Vagina (tissue), 2 donors: Measurements from ENCODE around the gene PCNT. TPM values are rescaled to one million over a fixed set of nuclear protein-coding genes. Genes with fewer than 3 reads are reported as not detected.

Source experiments
- DNase-seq, 2 donors: peaks; one replicate each; pipeline ENCODE4 v3.0.0-alpha.2; 2017; ENCODE audit errors: extremely low spot score in 2 of 2
- H3K27ac ChIP-seq: fragments of 200-600 bp; sonication (generic); one replicate; pipeline ENCODE4 v1.5.1; 2019
- H3K27me3 ChIP-seq: fragments of 200-600 bp; sonication (generic); one replicate; pipeline ENCODE4 v1.5.1; 2019
- H3K36me3 ChIP-seq, 2 donors: fragments of 200-600 bp; sonication (generic); one replicate each; pipeline ENCODE4 v1.5.1; 2017 to 2019
- H3K4me1 ChIP-seq: fragments of 200-600 bp; sonication (generic); one replicate; pipeline ENCODE4 v1.5.1; 2019
- H3K4me3 ChIP-seq, 2 donors: fragments of 200-600 bp; sonication (generic); 1 replicate in 1 of 2; 2 replicates in 1 of 2; pipeline ENCODE4 v1.5.1; 2016 to 2019
- H3K9me3 ChIP-seq: fragments of 200-600 bp; sonication (generic); one replicate; pipeline ENCODE4 v1.5.1; 2019
- POLR2A ChIP-seq, 2 donors: fragments of 450-650 bp; IDR thresholded peaks; one replicate each; pipeline ENCODE4 v1.6.1; 2017; ENCODE audit warnings: antibody characterized with exemption in 2 of 2, mild to moderate bottlenecking in 2 of 2, moderate library complexity in 2 of 2
- POLR2AphosphoS5 ChIP-seq, 2 donors: sonication (generic); formaldehyde crosslinking; IDR thresholded peaks; one replicate each; pipeline ENCODE4 v1.9.0; 2017; ENCODE audit warnings: antibody characterized with exemption in 2 of 2, mild to moderate bottlenecking in 2 of 2, low read depth in 1 of 2; ENCODE audit not compliant: insufficient read depth in 1 of 2
- intact Hi-C: fragments of 100-400 bp; cut with DNase I; formaldehyde crosslinking; loops from one replicate; pipeline ENCODE4 v1.15.1; 2023
- total RNA-seq: library from RNA; depleted of rRNA; stranded (reverse); fragments of >200 nt; gene quantifications from one replicate; pipeline ENCODE4 v1.2.3, GENCODE V29; 2016
- TF ChIP-seq, protein P1 (sequence below), 3 experiments: fragments of 450-650 bp in 2 of 3; fragments of 200-600 bp in 1 of 3; sonication (generic) in 1 of 3; IDR thresholded peaks; one replicate each; pipeline ENCODE4 v1.5.1; 2017 to 2019; ENCODE audit warnings: antibody characterized with exemption in 3 of 3, mild to moderate bottlenecking in 2 of 3, moderate library complexity in 2 of 3

Gene PCNT
- total RNA-seq, 1 donor from 2014 or later, result 35.8 TPM

DNA sequence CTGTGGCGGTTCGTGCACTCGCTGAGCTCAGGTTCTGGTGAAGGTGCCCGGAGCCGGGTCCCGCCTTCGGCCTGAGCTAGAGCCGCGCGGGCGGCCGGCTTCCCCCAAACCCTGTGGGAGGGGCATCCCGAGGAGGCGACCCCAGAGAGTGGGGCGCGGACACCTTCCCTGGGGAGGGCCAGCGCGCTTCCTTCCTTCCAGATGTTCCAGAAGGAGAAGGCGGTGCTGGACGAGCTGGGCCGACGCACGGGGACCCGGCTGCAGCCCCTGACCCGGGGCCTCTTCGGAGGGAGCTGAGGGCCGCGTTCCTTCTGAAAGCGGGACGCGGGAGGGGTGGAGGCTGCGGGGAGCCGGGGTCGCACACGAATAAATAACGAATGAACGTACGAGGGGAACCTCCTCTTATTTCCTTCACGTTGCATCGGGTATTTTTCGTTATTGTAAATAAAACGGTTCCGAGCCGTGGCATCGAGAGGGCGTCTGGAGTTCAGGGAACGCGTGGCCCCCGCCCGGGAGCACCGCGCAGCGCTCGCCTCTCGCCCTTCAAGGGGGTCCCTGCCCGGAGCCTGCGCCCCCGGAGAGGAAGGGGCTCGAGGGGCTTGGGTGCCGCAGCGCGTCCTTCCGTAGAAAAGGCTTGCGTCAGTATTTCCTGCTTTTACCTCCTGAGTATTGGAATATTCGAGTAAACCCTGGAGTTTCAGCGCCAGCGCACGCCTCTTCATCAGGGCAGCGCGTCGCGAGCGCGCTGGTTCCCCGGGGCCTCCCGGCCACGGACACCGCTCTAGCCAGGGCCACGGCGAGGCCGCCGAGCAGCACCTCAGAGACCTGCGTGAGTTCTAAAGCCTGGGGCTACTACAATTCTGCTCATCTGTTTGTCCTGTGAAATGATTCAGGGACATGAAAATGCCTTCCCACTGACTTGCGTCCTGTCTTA, 26.4 kb upstream of the PCNT start:
- Histone ChIP-seq H3K27ac (peak overlapping the region; percentile 71), H3K4me3 (peak overlapping the region; percentile 40 to 43), H3K4me1 (peaks cover 29% of the 10 kb centered on the region), H3K27me3 (no peaks in the 10 kb centered on the region), H3K36me3 (no peaks in the 10 kb centered on the region), H3K9me3 (no peaks in the 10 kb centered on the region)
- DNase-seq, result no peak
- TF ChIP-seq POLR2AphosphoS5 (IDR thresholded peaks at IDR 0.05; ENCODE audit: insufficient read depth in 1 of 2, low read depth in 1 of 2), result peak in 1 of 2 donors; percentile 49
- TF ChIP-seq, protein P1, sequence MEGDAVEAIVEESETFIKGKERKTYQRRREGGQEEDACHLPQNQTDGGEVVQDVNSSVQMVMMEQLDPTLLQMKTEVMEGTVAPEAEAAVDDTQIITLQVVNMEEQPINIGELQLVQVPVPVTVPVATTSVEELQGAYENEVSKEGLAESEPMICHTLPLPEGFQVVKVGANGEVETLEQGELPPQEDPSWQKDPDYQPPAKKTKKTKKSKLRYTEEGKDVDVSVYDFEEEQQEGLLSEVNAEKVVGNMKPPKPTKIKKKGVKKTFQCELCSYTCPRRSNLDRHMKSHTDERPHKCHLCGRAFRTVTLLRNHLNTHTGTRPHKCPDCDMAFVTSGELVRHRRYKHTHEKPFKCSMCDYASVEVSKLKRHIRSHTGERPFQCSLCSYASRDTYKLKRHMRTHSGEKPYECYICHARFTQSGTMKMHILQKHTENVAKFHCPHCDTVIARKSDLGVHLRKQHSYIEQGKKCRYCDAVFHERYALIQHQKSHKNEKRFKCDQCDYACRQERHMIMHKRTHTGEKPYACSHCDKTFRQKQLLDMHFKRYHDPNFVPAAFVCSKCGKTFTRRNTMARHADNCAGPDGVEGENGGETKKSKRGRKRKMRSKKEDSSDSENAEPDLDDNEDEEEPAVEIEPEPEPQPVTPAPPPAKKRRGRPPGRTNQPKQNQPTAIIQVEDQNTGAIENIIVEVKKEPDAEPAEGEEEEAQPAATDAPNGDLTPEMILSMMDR (IDR thresholded peaks at IDR 0.05), result no peak
- no peak for TF ChIP-seq POLR2A (IDR thresholded peaks at IDR 0.05)
- intact Hi-C loops, result no loop called here

DNA sequence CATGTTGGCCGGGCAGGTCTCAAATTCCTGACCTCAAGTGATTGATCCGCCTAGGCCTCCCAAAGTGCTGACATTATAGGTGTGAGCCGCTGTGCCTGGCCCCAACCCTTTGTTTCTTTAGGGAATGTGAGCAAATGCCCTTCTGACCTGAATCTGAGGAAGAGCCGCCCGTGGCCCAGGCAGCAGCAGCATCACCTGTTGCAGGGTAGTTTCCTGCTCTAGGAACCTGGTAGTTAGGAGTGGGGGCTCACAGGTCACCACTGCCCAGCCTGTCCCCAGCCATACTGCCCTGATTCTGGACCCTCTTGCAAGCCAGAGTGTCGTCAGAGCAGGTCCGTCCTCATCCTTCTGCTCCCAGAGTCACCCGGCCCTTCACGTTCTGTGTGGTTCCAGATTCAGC, 24.8 kb upstream of the PCNT start:
- no peaks in the 10 kb centered on the region for H3K27me3 ChIP-seq
- peaks cover 29% of the 10 kb centered on the region for H3K4me1 ChIP-seq
- H3K9me3 ChIP-seq, result no peaks in the 10 kb centered on the region
- no peak overlapping the region for H3K4me3 ChIP-seq
- intact Hi-C loops, result no loop called here
- TF ChIP-seq POLR2A (IDR thresholded peaks at IDR 0.05) (no peak), POLR2AphosphoS5 (IDR thresholded peaks at IDR 0.05; ENCODE audit: insufficient read depth in 1 of 2, low read depth in 1 of 2) (no peak)
- TF ChIP-seq, protein P1 (IDR thresholded peaks at IDR 0.05), result no peak
- H3K36me3 ChIP-seq, result no peaks in the 10 kb centered on the region
- DNase-seq, result no peak
- no peak overlapping the region for H3K27ac ChIP-seq

DNA sequence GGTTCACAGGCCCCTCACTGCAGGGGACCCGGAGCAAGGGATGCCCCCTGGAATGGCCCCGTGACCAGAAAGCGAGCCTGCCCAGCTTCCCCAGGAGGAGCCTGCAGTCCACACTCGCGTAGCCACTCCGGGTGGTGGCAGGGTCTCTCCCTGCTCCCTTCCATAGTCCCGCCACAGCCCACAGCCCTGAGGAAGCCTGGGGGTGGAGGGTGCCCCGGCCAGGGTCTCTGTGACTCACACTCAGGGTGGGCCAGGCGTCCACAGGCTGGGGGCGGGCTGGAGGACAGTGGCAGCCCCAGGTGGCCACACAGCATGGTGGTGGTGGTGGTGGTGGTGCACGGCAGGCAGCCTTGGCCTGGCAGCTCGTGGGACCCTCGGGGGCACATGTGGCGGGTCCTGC, 22.2 kb upstream of the PCNT start:
- Histone ChIP-seq H3K27me3 (no peaks in the 10 kb centered on the region), H3K27ac (no peak overlapping the region), H3K4me1 (peaks cover 15% of the 10 kb centered on the region), H3K9me3 (no peaks in the 10 kb centered on the region), H3K4me3 (no peak overlapping the region), H3K36me3 (no peaks in the 10 kb centered on the region)
- DNase-seq, result no peak
- intact Hi-C loops, result no loop called here
- TF ChIP-seq POLR2AphosphoS5 (IDR thresholded peaks at IDR 0.05; ENCODE audit: insufficient read depth in 1 of 2, low read depth in 1 of 2), result no peak

DNA sequence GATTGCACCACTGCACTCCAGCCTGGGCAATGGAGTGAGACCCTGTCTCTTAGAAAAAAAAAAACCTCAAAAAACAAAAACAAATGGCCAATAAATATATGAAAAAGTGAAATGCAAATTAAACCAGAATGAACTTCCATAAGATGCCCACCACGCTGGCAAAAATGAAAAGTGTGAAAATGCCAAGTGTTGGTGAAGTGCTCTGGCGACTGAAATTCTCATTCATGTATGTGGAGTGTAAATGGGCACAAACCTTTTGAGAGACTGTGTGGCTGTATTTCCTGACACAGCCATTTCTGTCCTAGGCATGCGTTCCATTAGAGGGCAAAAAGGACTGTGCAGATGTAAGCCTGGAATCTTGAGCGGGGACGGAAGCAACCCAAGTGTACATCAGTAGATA, 19.5 kb upstream of the PCNT start:
- no peaks in the 10 kb centered on the region for H3K36me3 ChIP-seq
- no peak overlapping the region for H3K4me3 ChIP-seq
- no peak overlapping the region for H3K27ac ChIP-seq
- H3K4me1 ChIP-seq, result no peaks in the 10 kb centered on the region
- no peaks in the 10 kb centered on the region for H3K9me3 ChIP-seq
- intact Hi-C loops, result no loop called here
- no peak for DNase-seq
- TF ChIP-seq POLR2AphosphoS5 (IDR thresholded peaks at IDR 0.05; ENCODE audit: insufficient read depth in 1 of 2, low read depth in 1 of 2) (no peak), POLR2A (IDR thresholded peaks at IDR 0.05) (no peak)
- TF ChIP-seq, protein P1 (IDR thresholded peaks at IDR 0.05), result no peak
- H3K27me3 ChIP-seq, result no peaks in the 10 kb centered on the region

DNA sequence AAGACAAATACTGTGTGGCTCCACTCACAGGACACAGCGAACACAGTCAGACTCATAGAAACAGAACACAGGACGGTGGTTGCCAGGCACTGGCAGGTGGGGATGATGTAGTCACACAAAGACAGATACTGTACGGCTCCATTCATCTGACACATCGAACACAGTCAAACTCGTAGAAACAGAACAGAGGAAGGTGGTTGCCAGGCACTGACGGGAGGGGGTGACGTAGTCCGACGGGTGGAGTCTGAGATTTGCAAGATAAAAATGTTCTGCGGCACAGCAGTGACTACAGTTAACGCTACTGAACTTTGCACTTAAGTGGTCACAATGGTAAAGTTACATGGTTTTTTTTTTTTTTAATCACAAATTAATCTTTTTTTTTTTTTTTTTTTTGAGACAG, 19.0 kb upstream of the PCNT start:
- intact Hi-C loops, result no loop called here
- Histone ChIP-seq H3K27ac (no peak overlapping the region), H3K9me3 (no peaks in the 10 kb centered on the region), H3K4me1 (no peaks in the 10 kb centered on the region), H3K4me3 (no peak overlapping the region), H3K27me3 (no peaks in the 10 kb centered on the region), H3K36me3 (no peaks in the 10 kb centered on the region)
- no peak for DNase-seq
- TF ChIP-seq POLR2A (IDR thresholded peaks at IDR 0.05) (no peak), POLR2AphosphoS5 (IDR thresholded peaks at IDR 0.05; ENCODE audit: insufficient read depth in 1 of 2, low read depth in 1 of 2) (no peak)
- TF ChIP-seq, protein P1 (IDR thresholded peaks at IDR 0.05), result no peak
